Neuronal stem cell (in vitro differentiated cells): ENCODE results near the gene MBD3L2.
"Not testable (repeated sequence)": the region's sequence is repeated elsewhere in the genome, so short reads cannot be mapped to it uniquely, and the experiment has no call there.

Experiments used
- DNase-seq: peaks from one replicate; pipeline ENCODE4 v3.0.0-alpha.2; 2013; ENCODE audit warnings: low spot score
- H2AFZ ChIP-seq: one replicate; pipeline ENCODE4 v1.6.1; 2013; ENCODE audit warnings: mild to moderate bottlenecking, low read length, inconsistent platforms
- H2AK5ac ChIP-seq: 2 replicates; pipeline ENCODE4 v1.6.1; 2013; ENCODE audit warnings: low read depth, mild to moderate bottlenecking, inconsistent platforms, low read length, moderate library complexity, mixed read lengths
- H2BK120ac ChIP-seq: 2 replicates; pipeline ENCODE4 v1.6.1; 2013; ENCODE audit warnings: low read depth, mild to moderate bottlenecking, inconsistent platforms, low read length, moderate library complexity, mixed read lengths
- H2BK12ac ChIP-seq: one replicate; pipeline ENCODE4 v1.6.1; 2013; ENCODE audit warnings: low read length, inconsistent platforms
- H2BK15ac ChIP-seq: 2 replicates; pipeline ENCODE4 v1.6.1; 2013; ENCODE audit warnings: mild to moderate bottlenecking, low read length, inconsistent platforms, mixed read lengths
- H2BK5ac ChIP-seq: one replicate; pipeline ENCODE4 v1.6.1; 2013; ENCODE audit warnings: inconsistent platforms, mild to moderate bottlenecking, low read length, moderate library complexity
- H3K14ac ChIP-seq: one replicate; pipeline ENCODE4 v1.6.1; 2013; ENCODE audit warnings: low read length, inconsistent platforms
- H3K18ac ChIP-seq: 2 replicates; pipeline ENCODE4 v1.6.1; 2013; ENCODE audit warnings: low read length, inconsistent platforms
- H3K23ac ChIP-seq: 2 replicates; pipeline ENCODE4 v1.6.1; 2013; ENCODE audit warnings: low read depth, mild to moderate bottlenecking, mixed read lengths, low read length, inconsistent platforms; ENCODE audit not compliant: poor library complexity
- H3K27ac ChIP-seq: replicated peaks from 3 replicates; pipeline ENCODE4 v1.5.1; 2013; ENCODE audit warnings: low read length, inconsistent platforms
- H3K27me3 ChIP-seq, 3 experiments: 2 replicates each; pipeline ENCODE4 v1.6.1; 2013; ENCODE audit warnings: low read length in 3 of 3, mild to moderate bottlenecking in 2 of 3, inconsistent platforms in 1 of 3, low read depth in 1 of 3, mixed read lengths in 1 of 3, moderate library complexity in 1 of 3; ENCODE audit not compliant: control insufficient read depth in 3 of 3, insufficient read depth in 3 of 3
- H3K36me3 ChIP-seq, 2 donors: replicated peaks in 1 of 2; 2 replicates each; pipeline ENCODE4 v1.6.1; 2013; ENCODE audit warnings: low read length in 2 of 2; ENCODE audit not compliant: control insufficient read depth in 2 of 2, insufficient read depth in 2 of 2
- H3K4ac ChIP-seq: 2 replicates; pipeline ENCODE4 v1.6.1; 2013; ENCODE audit warnings: inconsistent platforms, mild to moderate bottlenecking, low read length, moderate library complexity
- H3K4me1 ChIP-seq, 2 donors: 1 replicate in 1 of 2; 2 replicates in 1 of 2; pipeline ENCODE4 v1.6.1; 2013; ENCODE audit warnings: low read length in 2 of 2, low read depth in 1 of 2; ENCODE audit not compliant: control insufficient read depth in 2 of 2, insufficient read depth in 1 of 2
- H3K4me2 ChIP-seq: one replicate; pipeline ENCODE4 v1.6.1; 2013; ENCODE audit warnings: mild to moderate bottlenecking, low read length, inconsistent platforms; ENCODE audit not compliant: insufficient read depth, poor library complexity, severe bottlenecking
- H3K4me3 ChIP-seq, 2 donors: 2 replicates each; pipeline ENCODE4 v1.5.1; 2013; ENCODE audit warnings: low read length in 2 of 2, mild to moderate bottlenecking in 2 of 2, inconsistent platforms in 1 of 2, moderate library complexity in 1 of 2
- H3K79me1 ChIP-seq: one replicate; pipeline ENCODE4 v1.6.1; 2013; ENCODE audit warnings: low read depth, mild to moderate bottlenecking, inconsistent platforms, low read length, moderate library complexity
- H3K9ac ChIP-seq: one replicate; pipeline ENCODE4 v1.6.1; 2013; ENCODE audit warnings: mild to moderate bottlenecking, low read depth, low read length, inconsistent platforms; ENCODE audit not compliant: poor library complexity
- H3K9me3 ChIP-seq, 2 donors: replicated peaks in 1 of 2; 2 replicates each; pipeline versions ENCODE3 to v1.6.1; 2013; ENCODE audit warnings: low read length in 2 of 2, mild to moderate bottlenecking in 2 of 2, inconsistent platforms in 1 of 2, low read depth in 1 of 2, mixed read lengths in 1 of 2, moderate library complexity in 1 of 2; ENCODE audit not compliant: control insufficient read depth in 2 of 2, insufficient read depth in 1 of 2
- H4K8ac ChIP-seq: one replicate; pipeline ENCODE4 v1.6.1; 2013; ENCODE audit warnings: low read depth, mild to moderate bottlenecking, inconsistent platforms, low read length, moderate library complexity
- H4K91ac ChIP-seq: one replicate; pipeline ENCODE4 v1.6.1; 2013; ENCODE audit warnings: low read length, low read depth, mild to moderate bottlenecking, inconsistent platforms; ENCODE audit not compliant: poor library complexity
- WGBS, 2 donors: extraction: QIAGEN DNeasy Blood & Tissue Kit; methylation state at CpG; one replicate each; pipeline ENCODE4 v1.1.7; 2013; ENCODE audit warnings: missing lambda C conversion rate in 2 of 2, mixed read lengths in 1 of 2; ENCODE audit not compliant: insufficient read length in 2 of 2, insufficient replicate concordance in 1 of 2; ENCODE audit errors: extremely low coverage in 2 of 2; 5-methylcytosine and 5-hydroxymethylcytosine counted together

The MBD3L2 gene

GRCh38 chr19:7030278-7030677, 18.8 kb upstream of the MBD3L2 start, which contains the start of gene MBD3L5:
Gene MBD3L5, plus strand, starts transcription at chr19:7030578. Its CDS starts 34 bp downstream, at chr19:7030612.
- H3K4me1 ChIP-seq, H4K91ac ChIP-seq: not testable (repeated sequence)
- no CpG with 5 or more reads among the region's 9 CpGs for WGBS, 2 donors

DNA sequence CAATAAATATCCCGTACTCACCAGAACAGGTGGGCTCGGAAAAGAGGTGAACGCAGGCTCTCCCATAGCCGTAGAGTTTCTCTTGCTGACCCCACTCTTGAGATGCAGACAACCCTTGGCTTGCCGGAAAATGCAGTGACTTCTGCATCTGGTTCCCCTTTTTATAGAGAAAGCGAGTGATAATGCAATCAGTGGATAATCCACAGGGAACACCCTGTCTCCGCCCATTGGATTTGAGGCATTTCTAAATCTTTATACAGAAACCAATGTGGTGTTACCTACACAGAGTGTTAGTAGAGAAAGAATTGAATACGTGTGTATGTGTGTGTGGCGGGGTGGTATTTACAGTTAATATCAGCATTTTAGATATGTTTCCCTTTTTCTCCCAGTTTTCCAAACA, 9.0 kb upstream of the MBD3L2 start, which contains the start of gene MBD3L4:
Gene MBD3L4, minus strand, starts transcription at position 101 of the 400 bp plus-strand sequence. Its CDS starts 35 bp downstream, at position 66.
- H2BK5ac ChIP-seq, H3K27ac ChIP-seq, H3K18ac ChIP-seq, H3K4me2 ChIP-seq, H3K4ac ChIP-seq, H2BK12ac ChIP-seq, H3K79me1 ChIP-seq, H3K27me3 ChIP-seq, H2AFZ ChIP-seq, H2AK5ac ChIP-seq, H3K4me1 ChIP-seq, H3K36me3 ChIP-seq, H3K9ac ChIP-seq, H3K4me3 ChIP-seq, DNase-seq, H2BK120ac ChIP-seq, H3K14ac ChIP-seq, H4K91ac ChIP-seq, H3K23ac ChIP-seq, H3K9me3 ChIP-seq, H4K8ac ChIP-seq, H2BK15ac ChIP-seq: not testable (repeated sequence)
- no CpG with 5 or more reads among the region's 9 CpGs for WGBS, 2 donors

More at GRCh38 chr19:7030278-7030677, 18.8 kb upstream of the MBD3L2 start, which contains the start of gene MBD3L5:
- not testable (repeated sequence) for H3K79me1 ChIP-seq, H3K23ac ChIP-seq, H2BK120ac ChIP-seq, H3K14ac ChIP-seq, H2AFZ ChIP-seq, H3K9ac ChIP-seq, H3K4ac ChIP-seq, H3K4me2 ChIP-seq, H3K4me3 ChIP-seq, H2BK5ac ChIP-seq, H2AK5ac ChIP-seq, H2BK12ac ChIP-seq, H3K27me3 ChIP-seq, H3K36me3 ChIP-seq, H2BK15ac ChIP-seq, H3K18ac ChIP-seq, H4K8ac ChIP-seq, H3K9me3 ChIP-seq, H3K27ac ChIP-seq, DNase-seq

GRCh38 chr19:7041563-7041962, 7.6 kb upstream of the MBD3L2 start:
- not testable (repeated sequence) for H2BK15ac ChIP-seq, H3K4me3 ChIP-seq, H3K79me1 ChIP-seq, H4K91ac ChIP-seq, H2BK120ac ChIP-seq, H3K23ac ChIP-seq, H2BK5ac ChIP-seq, H2AK5ac ChIP-seq, H3K4me2 ChIP-seq, H3K9ac ChIP-seq, H3K36me3 ChIP-seq, H4K8ac ChIP-seq, H3K14ac ChIP-seq, H3K4me1 ChIP-seq, H2BK12ac ChIP-seq, H3K9me3 ChIP-seq, H2AFZ ChIP-seq, H3K27me3 ChIP-seq, DNase-seq, H3K18ac ChIP-seq, H3K4ac ChIP-seq, H3K27ac ChIP-seq
- no CpG with 5 or more reads among the region's 2 CpGs for WGBS, 2 donors

DNA sequence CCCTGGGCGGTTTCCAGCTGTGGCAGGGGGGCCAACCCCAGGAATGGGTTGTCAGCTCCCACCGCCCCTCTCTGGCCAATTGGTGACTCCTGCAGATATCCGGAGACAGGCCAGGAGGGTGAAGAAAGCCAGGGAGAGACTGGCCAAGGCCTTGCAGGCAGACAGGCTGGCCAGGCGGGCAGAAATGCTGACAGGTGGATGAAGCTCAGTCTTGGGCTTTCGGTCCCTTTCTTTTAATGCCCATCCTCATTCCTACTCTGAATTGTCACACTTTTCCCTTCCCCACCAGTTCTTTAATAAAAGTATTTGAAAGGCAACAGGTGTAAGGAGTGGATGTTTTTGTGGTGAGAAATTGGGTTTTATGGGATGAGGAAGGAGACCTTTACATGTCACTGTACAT, 2.3 kb downstream of the MBD3L2 start:
- not testable (repeated sequence) for H3K79me1 ChIP-seq, H4K8ac ChIP-seq, H2BK12ac ChIP-seq, H2BK120ac ChIP-seq, H3K18ac ChIP-seq, H3K4ac ChIP-seq, DNase-seq, H3K9ac ChIP-seq, H3K4me2 ChIP-seq, H3K27me3 ChIP-seq, H2AK5ac ChIP-seq, H3K9me3 ChIP-seq, H3K36me3 ChIP-seq, H3K4me3 ChIP-seq, H2AFZ ChIP-seq, H2BK15ac ChIP-seq, H3K27ac ChIP-seq, H3K23ac ChIP-seq, H3K4me1 ChIP-seq, H3K14ac ChIP-seq, H2BK5ac ChIP-seq, H4K91ac ChIP-seq
- WGBS, 2 donors: no CpG with 5 or more reads among the region's 5 CpGs
